Right lobe of liver (tissue), 4 donors: ENCODE data around the gene TRAPPC12.

Source experiments
- CTCF ChIP-seq, 4 donors: fragments of 200-600 bp in 3 of 4; fragments of 450-650 bp in 1 of 4; IDR thresholded peaks; one replicate each; pipeline versions ENCODE4 v1.5.1 to v1.8.0; 2016 to 2022; ENCODE audit warnings: antibody characterized with exemption in 4 of 4, mild to moderate bottlenecking in 2 of 4
- POLR2A ChIP-seq: fragments of 450-650 bp; IDR thresholded peaks from one replicate; pipeline ENCODE4 v1.6.1; 2017; ENCODE audit warnings: antibody characterized with exemption, mild to moderate bottlenecking
- donor health status: DM: no; HTN: no; CAD: no.
- donor health status: DM: no; HTN: no; CAD: no.
- donor health status: DM: no; HTN: yes; CAD: no.

GRCh38 chr2:3491306-3491705 is 111.8 kb downstream of the TRAPPC12 start:
- TF ChIP-seq CTCF (IDR thresholded peaks at IDR 0.05) (no peak), POLR2A (no peak)
